Stomach (tissue), 9 donors: Measurements from ENCODE around the gene MAGI1. TPM values are rescaled to one million over a fixed set of nuclear protein-coding genes. Genes with fewer than 3 reads are reported as not detected.

Experiments
- DNase-seq, 2 donors: peaks; one replicate each; pipeline versions ENCODE4 v3.0.0 to v3.0.0-alpha.2; 2013 to 2019
- H3K27ac ChIP-seq, 5 donors: fragments of 200-600 bp in 4 of 5; sonication (generic) in 4 of 5; one replicate each; pipeline ENCODE4 v1.5.1; 2013 to 2019; ENCODE audit warnings: mild to moderate bottlenecking in 1 of 5, moderate library complexity in 1 of 5
- H3K27me3 ChIP-seq, 3 donors: fragments of 200-600 bp; sonication (generic); one replicate each; pipeline ENCODE4 v1.5.1; 2017 to 2019; ENCODE audit warnings: mixed run types in 1 of 3
- H3K36me3 ChIP-seq, 4 donors: fragments of 200-600 bp; sonication (generic); 1 replicate in 3 of 4; 2 replicates in 1 of 4; pipeline ENCODE4 v1.5.1; 2016 to 2019
- H3K4me1 ChIP-seq, 4 donors: fragments of 200-600 bp; sonication (generic); one replicate each; pipeline ENCODE4 v1.5.1; 2016 to 2019
- H3K4me3 ChIP-seq, 4 donors: fragments of 200-600 bp; sonication (generic) in 3 of 4; one replicate each; pipeline ENCODE4 v1.5.1; 2016 to 2019; ENCODE audit warnings: mild to moderate bottlenecking in 1 of 4
- H3K9me3 ChIP-seq, 4 donors: fragments of 200-600 bp; sonication (generic); one replicate each; pipeline ENCODE4 v1.5.1; 2016 to 2019
- EP300 ChIP-seq: sonication (generic); formaldehyde crosslinking; IDR thresholded peaks from one replicate; pipeline ENCODE4 v1.6.1; 2017; ENCODE audit warnings: antibody characterized with exemption
- POLR2A ChIP-seq, 4 donors: fragments of 450-650 bp; IDR thresholded peaks; one replicate each; pipeline ENCODE4 v1.6.1; 2016; ENCODE audit warnings: antibody characterized with exemption in 4 of 4, control low read depth in 2 of 4, mild to moderate bottlenecking in 1 of 4, moderate library complexity in 1 of 4
- POLR2AphosphoS5 ChIP-seq, 3 donors: sonication (generic); formaldehyde crosslinking; IDR thresholded peaks; one replicate each; pipeline ENCODE4 v1.6.1; 2016; ENCODE audit warnings: antibody characterized with exemption in 3 of 3
- WGBS, 5 donors: extraction: QIAGEN DNeasy Blood & Tissue Kit in 3 of 5; methylation state at CpG; one replicate each; pipeline versions ENCODE4 v1.1.5 to v1.1.7; 2013 to 2018; 5-methylcytosine and 5-hydroxymethylcytosine counted together
- intact Hi-C: fragments of 100-400 bp; cut with DNase I; formaldehyde crosslinking; loops from one replicate; pipeline ENCODE4 v1.15.1; 2023; ENCODE audit warnings: low total_unique reads
- polyA plus RNA-seq, 3 donors: library from polyadenylated mRNA; stranded (reverse); fragments of 200-250 nt; gene quantifications; one replicate each; pipeline ENCODE4 v1.2.3, GENCODE V29; 2013
- total RNA-seq, 5 donors: library from RNA; depleted of rRNA; stranded (reverse); fragments of >200 nt; gene quantifications; one replicate each; pipeline versions ENCODE4 v1.1.0 to v1.2.3, GENCODE V29; 2014 to 2016
- TF ChIP-seq, protein P1 (sequence below), 7 experiments: fragments of 450-650 bp in 4 of 7; fragments of 200-600 bp in 3 of 7; sonication (generic) in 3 of 7; IDR thresholded peaks; one replicate each; pipeline ENCODE4 v1.5.1; 2016 to 2019; ENCODE audit warnings: antibody characterized with exemption in 7 of 7, control low read depth in 2 of 7, mild to moderate bottlenecking in 1 of 7
- donor health status: healthy with polysubstance abuse.
- donor health status: Bipolar disorder and iron deficiency.
- donor health status: healthy.

Gene MAGI1
- total and polyA plus RNA-seq, 8 donors: 5.7 to 237 (median 84.8) TPM

- no peak for TF ChIP-seq EP300
- TF ChIP-seq, protein P1, sequence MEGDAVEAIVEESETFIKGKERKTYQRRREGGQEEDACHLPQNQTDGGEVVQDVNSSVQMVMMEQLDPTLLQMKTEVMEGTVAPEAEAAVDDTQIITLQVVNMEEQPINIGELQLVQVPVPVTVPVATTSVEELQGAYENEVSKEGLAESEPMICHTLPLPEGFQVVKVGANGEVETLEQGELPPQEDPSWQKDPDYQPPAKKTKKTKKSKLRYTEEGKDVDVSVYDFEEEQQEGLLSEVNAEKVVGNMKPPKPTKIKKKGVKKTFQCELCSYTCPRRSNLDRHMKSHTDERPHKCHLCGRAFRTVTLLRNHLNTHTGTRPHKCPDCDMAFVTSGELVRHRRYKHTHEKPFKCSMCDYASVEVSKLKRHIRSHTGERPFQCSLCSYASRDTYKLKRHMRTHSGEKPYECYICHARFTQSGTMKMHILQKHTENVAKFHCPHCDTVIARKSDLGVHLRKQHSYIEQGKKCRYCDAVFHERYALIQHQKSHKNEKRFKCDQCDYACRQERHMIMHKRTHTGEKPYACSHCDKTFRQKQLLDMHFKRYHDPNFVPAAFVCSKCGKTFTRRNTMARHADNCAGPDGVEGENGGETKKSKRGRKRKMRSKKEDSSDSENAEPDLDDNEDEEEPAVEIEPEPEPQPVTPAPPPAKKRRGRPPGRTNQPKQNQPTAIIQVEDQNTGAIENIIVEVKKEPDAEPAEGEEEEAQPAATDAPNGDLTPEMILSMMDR (IDR thresholded peaks at IDR 0.05): no peak
- no peak for TF ChIP-seq POLR2A (IDR thresholded peaks at IDR 0.05)
- no peak for TF ChIP-seq POLR2AphosphoS5 (IDR thresholded peaks at IDR 0.05)
- intact Hi-C loops: no loop called here
- Histone ChIP-seq H3K27ac (no peak overlapping the region), H3K36me3 (no peaks in the 10 kb centered on the region), H3K4me1 (peaks cover 0 to 40% (median 16%) of the 10 kb centered on the region in 4 donors), H3K4me3 (no peak overlapping the region), H3K9me3 (no peaks in the 10 kb centered on the region), H3K27me3 (no peaks in the 10 kb centered on the region)
- 41 to 70% (median 64%) methylated on average over 6 of the region's 6 CpGs for WGBS, 5 donors
- peak in 1 of 2 donors; percentile 38 for DNase-seq
Measured at GRCh38 chr3:65638301-65638700, 400.4 kb downstream of the MAGI1 start.

- Histone ChIP-seq H3K4me1 (peaks cover 0 to 21% (median 9%) of the 10 kb centered on the region in 4 donors), H3K9me3 (no peaks in the 10 kb centered on the region), H3K4me3 (no peak overlapping the region), H3K27me3 (no peaks in the 10 kb centered on the region), H3K36me3 (no peaks in the 10 kb centered on the region), H3K27ac (no peak overlapping the region)
- DNase-seq: peak in 1 of 2 donors; percentile 11
- no peak for TF ChIP-seq POLR2AphosphoS5 (IDR thresholded peaks at IDR 0.05)
- TF ChIP-seq POLR2A (IDR thresholded peaks at IDR 0.05): no peak
- TF ChIP-seq, protein P1 (IDR thresholded peaks at IDR 0.05): no peak
- no peak for TF ChIP-seq EP300
- intact Hi-C loops: no loop called here
- WGBS, 5 donors: 36 to 60% (median 49%) methylated on average over 3 of the region's 3 CpGs
Measured at GRCh38 chr3:65636326-65636725, 402.4 kb downstream of the MAGI1 start.

- Histone ChIP-seq H3K36me3 (no peaks in the 10 kb centered on the region), H3K9me3 (no peaks in the 10 kb centered on the region), H3K27ac (no peak overlapping the region), H3K4me1 (peaks cover 0 to 14% (median 4%) of the 10 kb centered on the region in 4 donors), H3K27me3 (no peaks in the 10 kb centered on the region), H3K4me3 (no peak overlapping the region)
- TF ChIP-seq POLR2AphosphoS5 (IDR thresholded peaks at IDR 0.05) (no peak), POLR2A (IDR thresholded peaks at IDR 0.05) (no peak), EP300 (no peak)
- TF ChIP-seq, protein P1 (IDR thresholded peaks at IDR 0.05): no peak
- WGBS, 5 donors: 82 to 87% (median 86%) methylated on average over 2 of the region's 2 CpGs
- intact Hi-C loops: no loop called here
- DNase-seq: no peak
Measured at GRCh38 chr3:65635657-65636056, 403.1 kb downstream of the MAGI1 start.

DNA sequence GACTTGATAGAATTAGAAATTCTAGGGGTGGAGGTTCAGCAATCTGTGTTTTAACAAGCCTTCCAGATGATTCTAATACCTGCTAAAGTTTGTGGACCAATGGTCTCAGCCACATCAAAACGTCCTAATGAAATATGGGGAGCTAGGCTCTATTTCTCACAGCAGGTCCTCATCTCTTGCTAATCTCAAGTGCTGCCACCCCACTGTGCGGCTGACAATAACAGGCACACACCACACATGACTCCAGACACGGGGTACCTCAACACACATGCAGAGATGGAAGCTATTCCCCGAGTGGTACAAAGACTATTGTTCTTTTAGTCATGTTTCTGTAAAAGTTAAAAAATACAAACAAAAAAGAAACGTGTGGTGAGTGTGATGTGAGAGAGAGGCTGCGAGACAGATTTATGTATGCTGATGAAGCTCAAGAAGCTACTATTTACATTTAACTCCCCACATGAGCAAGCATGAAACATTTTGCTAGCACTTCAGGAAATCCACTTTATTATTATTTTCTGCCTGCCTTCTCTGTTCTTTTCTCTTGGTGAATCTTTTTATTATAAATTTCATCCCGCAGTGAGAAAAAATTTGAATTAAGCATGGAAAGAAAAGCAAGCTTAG, 405.6 kb downstream of the MAGI1 start:
- Histone ChIP-seq H3K36me3 (no peaks in the 10 kb centered on the region), H3K27ac (no peak overlapping the region), H3K9me3 (no peaks in the 10 kb centered on the region), H3K4me1 (peaks cover 0 to 5% (median 2%) of the 10 kb centered on the region in 4 donors), H3K4me3 (no peak overlapping the region), H3K27me3 (no peaks in the 10 kb centered on the region)
- WGBS, 5 donors: 71 to 78% (median 75%) methylated on average over 7 of the region's 7 CpGs
- DNase-seq: no peak
- intact Hi-C loops: no loop called here
- no peak for TF ChIP-seq POLR2AphosphoS5 (IDR thresholded peaks at IDR 0.05)

- H3K4me1 ChIP-seq: no peaks in the 10 kb centered on the region
- TF ChIP-seq POLR2AphosphoS5 (IDR thresholded peaks at IDR 0.05) (no peak), EP300 (no peak), POLR2A (IDR thresholded peaks at IDR 0.05) (no peak)
- TF ChIP-seq, protein P1 (IDR thresholded peaks at IDR 0.05): no peak
- H3K4me3 ChIP-seq: no peak overlapping the region
- H3K27ac ChIP-seq: no peak overlapping the region
- no peaks in the 10 kb centered on the region for H3K36me3 ChIP-seq
- H3K9me3 ChIP-seq: no peaks in the 10 kb centered on the region
- H3K27me3 ChIP-seq: no peaks in the 10 kb centered on the region
- intact Hi-C loops: no loop called here
- no peak for DNase-seq
Measured at GRCh38 chr3:65632414-65632813, 406.3 kb downstream of the MAGI1 start.
